Fibroblast of the conjunctiva (primary cell): Measurements from ENCODE around the gene GALK1.
"Not testable (repeated sequence)": the region's sequence is repeated elsewhere in the genome, so short reads cannot be mapped to it uniquely, and the experiment has no call there.

Source experiments
- DNase-seq: peaks from one replicate; pipeline ENCODE4 v3.0.0-alpha.2; 2010; ENCODE audit warnings: low read depth

The GALK1 gene

GRCh38 chr17:75783803-75784472 lies 18.9 kb upstream of the GALK1 start:
- DNase-seq = no peak

GRCh38 chr17:75783069-75783783 lies 18.2 kb upstream of the GALK1 start:
- no peak for DNase-seq

GRCh38 chr17:75779987-75780889 lies 15.2 kb upstream of the GALK1 start:
- no peak for DNase-seq

GRCh38 chr17:75779250-75779986 lies 14.4 kb upstream of the GALK1 start:
- DNase-seq = peak; percentile 100

GRCh38 chr17:75778861-75779249 lies 13.9 kb upstream of the GALK1 start:
- no peak for DNase-seq

- not testable (repeated sequence) for DNase-seq
Measured at GRCh38 chr17:75778066-75778860, 13.3 kb upstream of the GALK1 start.

GRCh38 chr17:75777296-75777922 lies 12.4 kb upstream of the GALK1 start:
- DNase-seq = no peak

- no peak for DNase-seq
Measured at GRCh38 chr17:75776386-75777295, 11.6 kb upstream of the GALK1 start.

- DNase-seq = no peak
Measured at GRCh38 chr17:75774991-75775668, 10.1 kb upstream of the GALK1 start.

GRCh38 chr17:75774471-75774990 lies 9.5 kb upstream of the GALK1 start:
- no peak for DNase-seq

GRCh38 chr17:75773808-75774470 lies 8.9 kb upstream of the GALK1 start:
- DNase-seq = no peak

GRCh38 chr17:75773121-75773807 lies 8.3 kb upstream of the GALK1 start:
- DNase-seq = no peak

GRCh38 chr17:75771334-75772281 lies 6.6 kb upstream of the GALK1 start:
- DNase-seq = no peak

GRCh38 chr17:75769536-75769935 lies 4.5 kb upstream of the GALK1 start:
- no peak for DNase-seq

GRCh38 chr17:75767881-75768280 lies 2.9 kb upstream of the GALK1 start:
- DNase-seq = no peak

- no peak for DNase-seq
Measured at GRCh38 chr17:75765981-75766380, 989 bp upstream of the GALK1 start.

- DNase-seq = no peak
Measured at GRCh38 chr17:75764417-75764710, 628 bp downstream of the GALK1 start.
